MV-4-11 (cell line): ENCODE results near the gene FANCC.
"Not testable (repeated sequence)": the region's sequence is repeated elsewhere in the genome, so short reads cannot be mapped to it uniquely, and the experiment has no call there.

Source experiments
- DNase-seq: peaks from one replicate; lab custom pipeline; 2025; lab: John Stamatoyannopoulos, UW

The FANCC gene

GRCh38 chr9:95280745-95281144, 36.8 kb downstream of the FANCC start:
- DNase-seq = no peak

- DNase-seq = no peak
Observed at GRCh38 chr9:95277509-95277908, 40.0 kb downstream of the FANCC start.

- no peak for DNase-seq
Observed at GRCh38 chr9:95276395-95276954, 41.0 kb downstream of the FANCC start.

- DNase-seq = not testable (repeated sequence)
Observed at GRCh38 chr9:95274160-95274559, 43.3 kb downstream of the FANCC start.

GRCh38 chr9:95273369-95274022, 44.0 kb downstream of the FANCC start:
- peak; percentile 55 for DNase-seq

- DNase-seq = no peak
Observed at GRCh38 chr9:95272830-95273229, 44.7 kb downstream of the FANCC start.

- no peak for DNase-seq
Observed at GRCh38 chr9:95270790-95271189, 46.7 kb downstream of the FANCC start.

GRCh38 chr9:95269803-95270773, 47.4 kb downstream of the FANCC start:
- not testable (repeated sequence) for DNase-seq

- peak; percentile 10 for DNase-seq
Observed at GRCh38 chr9:95268681-95269080, 48.8 kb downstream of the FANCC start.

- no peak for DNase-seq
Observed at GRCh38 chr9:95266649-95267048, 50.9 kb downstream of the FANCC start.

GRCh38 chr9:95265960-95266359, 51.5 kb downstream of the FANCC start:
- DNase-seq = no peak

- no peak for DNase-seq
Observed at GRCh38 chr9:95264954-95265615, 52.4 kb downstream of the FANCC start.

- DNase-seq = no peak
Observed at GRCh38 chr9:95261890-95262289, 55.6 kb downstream of the FANCC start.

- no peak for DNase-seq
Observed at GRCh38 chr9:95250462-95251221, 66.9 kb downstream of the FANCC start.

GRCh38 chr9:95249986-95250385, 67.5 kb downstream of the FANCC start:
- no peak for DNase-seq

GRCh38 chr9:95246547-95246946, 71.0 kb downstream of the FANCC start:
- no peak for DNase-seq

GRCh38 chr9:95242613-95243012, 74.9 kb downstream of the FANCC start:
- DNase-seq = no peak

- DNase-seq = no peak
Observed at GRCh38 chr9:95239071-95239470, 78.4 kb downstream of the FANCC start.

- no peak for DNase-seq
Observed at GRCh38 chr9:95237336-95237735, 80.2 kb downstream of the FANCC start.

GRCh38 chr9:95230046-95230445, 87.5 kb downstream of the FANCC start:
- DNase-seq = no peak

GRCh38 chr9:95229230-95229915, 88.1 kb downstream of the FANCC start:
- no peak for DNase-seq
